Osteocyte (in vitro differentiated cells): ENCODE results near the gene P2RX6. TPM values are rescaled to one million over a fixed set of nuclear protein-coding genes. Genes with fewer than 3 reads are reported as not detected.
"Not testable (repeated sequence)": the region's sequence is repeated elsewhere in the genome, so short reads cannot be mapped to it uniquely, and the experiment has no call there.

ENCODE experiments used
- DNase-seq: peaks from one replicate; pipeline ENCODE4 v3.0.0; 2021; ENCODE audit warnings: mixed read lengths; ENCODE audit not compliant: unreplicated experiment; ENCODE audit errors: extremely low spot score
- H3K27ac Mint-ChIP-seq: one replicate; pipeline ENCODE4 v1.8.0; 2021; ENCODE audit warnings: mild to moderate bottlenecking, mixed read lengths; ENCODE audit not compliant: unreplicated experiment
- H3K27me3 Mint-ChIP-seq: one replicate; pipeline ENCODE4 v1.8.0; 2021; ENCODE audit warnings: mixed read lengths; ENCODE audit not compliant: unreplicated experiment
- H3K36me3 Mint-ChIP-seq: one replicate; pipeline ENCODE4 v1.8.0; 2021; ENCODE audit warnings: mixed read lengths; ENCODE audit not compliant: unreplicated experiment
- H3K4me1 Mint-ChIP-seq: one replicate; pipeline ENCODE4 v1.8.0; 2021; ENCODE audit warnings: mixed read lengths; ENCODE audit not compliant: unreplicated experiment
- H3K4me3 Mint-ChIP-seq: one replicate; pipeline ENCODE4 v1.8.0; 2021; ENCODE audit warnings: mild to moderate bottlenecking, moderate library complexity, mixed read lengths; ENCODE audit not compliant: unreplicated experiment
- H3K9me3 Mint-ChIP-seq: one replicate; pipeline ENCODE4 v1.8.0; 2021; ENCODE audit warnings: mixed read lengths; ENCODE audit not compliant: unreplicated experiment
- CTCF ChIP-seq: fragments of 200-600 bp; sonication (generic); IDR thresholded peaks from 2 replicates; pipeline ENCODE4 v1.5.0; 2021; ENCODE audit warnings: antibody characterized with exemption, mild to moderate bottlenecking, moderate library complexity
- total RNA-seq: library from RNA; stranded (reverse); gene quantifications from 2 replicates; pipeline ENCODE4 v1.2.1, GENCODE V29; 2021

Gene P2RX6
- total RNA-seq, 1 donor from 2014 or later: 3.5 TPM

GRCh38 chr22:21055880-21056319 lies 40.9 kb downstream of the P2RX6 start:
- no peak overlapping the region for H3K4me3 Mint-ChIP-seq
- H3K9me3 Mint-ChIP-seq: no peaks in the 10 kb centered on the region
- H3K4me1 Mint-ChIP-seq: peaks cover 8% of the 10 kb centered on the region
- peaks cover 5% of the 10 kb centered on the region for H3K27me3 Mint-ChIP-seq
- no peaks in the 10 kb centered on the region for H3K36me3 Mint-ChIP-seq
- TF ChIP-seq CTCF: no peak
- DNase-seq: no peak
- no peak overlapping the region for H3K27ac Mint-ChIP-seq

- H3K27ac Mint-ChIP-seq, H3K9me3 Mint-ChIP-seq, H3K4me1 Mint-ChIP-seq, H3K4me3 Mint-ChIP-seq, H3K36me3 Mint-ChIP-seq, DNase-seq: not testable (repeated sequence)
- H3K27me3 Mint-ChIP-seq: peaks cover 10% of the 10 kb centered on the region
These were observed 45.4 kb downstream of the P2RX6 start for GRCh38 chr22:21060363-21060762.

- not testable (repeated sequence) for DNase-seq, H3K4me1 Mint-ChIP-seq
These were observed 46.8 kb downstream of the P2RX6 start for GRCh38 chr22:21061660-21062321.

GRCh38 chr22:21064425-21064824 lies 49.5 kb downstream of the P2RX6 start:
- H3K27ac Mint-ChIP-seq, DNase-seq, H3K4me3 Mint-ChIP-seq: not testable (repeated sequence)

More at GRCh38 chr22:21061660-21062321, 46.8 kb downstream of the P2RX6 start:
- H3K36me3 Mint-ChIP-seq, H3K27ac Mint-ChIP-seq, H3K9me3 Mint-ChIP-seq, H3K4me3 Mint-ChIP-seq: not testable (repeated sequence)
- peaks cover 11% of the 10 kb centered on the region for H3K27me3 Mint-ChIP-seq

GRCh38 chr22:21064917-21065864 lies 50.2 kb downstream of the P2RX6 start:
- H3K27ac Mint-ChIP-seq: no peak overlapping the region
- no peak overlapping the region for H3K4me3 Mint-ChIP-seq
- H3K9me3 Mint-ChIP-seq: peaks cover 5% of the 10 kb centered on the region
- DNase-seq: no peak
- H3K4me1 Mint-ChIP-seq: no peaks in the 10 kb centered on the region
- H3K36me3 Mint-ChIP-seq: no peaks in the 10 kb centered on the region
- TF ChIP-seq CTCF: no peak
- peaks cover 9% of the 10 kb centered on the region for H3K27me3 Mint-ChIP-seq

More at GRCh38 chr22:21064425-21064824, 49.5 kb downstream of the P2RX6 start:
- not testable (repeated sequence) for H3K36me3 Mint-ChIP-seq, H3K27me3 Mint-ChIP-seq, H3K9me3 Mint-ChIP-seq, H3K4me1 Mint-ChIP-seq

- DNase-seq: no peak
- H3K27me3 Mint-ChIP-seq: peaks cover 9% of the 10 kb centered on the region
- H3K4me3 Mint-ChIP-seq: no peak overlapping the region
- TF ChIP-seq CTCF: no peak
- no peaks in the 10 kb centered on the region for H3K36me3 Mint-ChIP-seq
- H3K27ac Mint-ChIP-seq: no peak overlapping the region
- no peaks in the 10 kb centered on the region for H3K4me1 Mint-ChIP-seq
- no peaks in the 10 kb centered on the region for H3K9me3 Mint-ChIP-seq
These were observed 52.3 kb downstream of the P2RX6 start for GRCh38 chr22:21067075-21067900.
